Right lobe of liver (tissue), 4 donors: ENCODE data around the gene MKNK1.

Experiments used
- POLR2A ChIP-seq: fragments of 450-650 bp; IDR thresholded peaks from one replicate; pipeline ENCODE4 v1.6.1; 2017; ENCODE audit warnings: antibody characterized with exemption, mild to moderate bottlenecking
- TF ChIP-seq, protein P1 (sequence below), 4 donors: fragments of 200-600 bp in 3 of 4; fragments of 450-650 bp in 1 of 4; IDR thresholded peaks; one replicate each; pipeline versions ENCODE4 v1.5.1 to v1.8.0; 2016 to 2022; ENCODE audit warnings: antibody characterized with exemption in 4 of 4, mild to moderate bottlenecking in 2 of 4
- donor health status: DM: no; HTN: no; CAD: no.
- donor health status: DM: no; HTN: no; CAD: no.
- donor health status: DM: no; HTN: yes; CAD: no.

- TF ChIP-seq, protein P1, sequence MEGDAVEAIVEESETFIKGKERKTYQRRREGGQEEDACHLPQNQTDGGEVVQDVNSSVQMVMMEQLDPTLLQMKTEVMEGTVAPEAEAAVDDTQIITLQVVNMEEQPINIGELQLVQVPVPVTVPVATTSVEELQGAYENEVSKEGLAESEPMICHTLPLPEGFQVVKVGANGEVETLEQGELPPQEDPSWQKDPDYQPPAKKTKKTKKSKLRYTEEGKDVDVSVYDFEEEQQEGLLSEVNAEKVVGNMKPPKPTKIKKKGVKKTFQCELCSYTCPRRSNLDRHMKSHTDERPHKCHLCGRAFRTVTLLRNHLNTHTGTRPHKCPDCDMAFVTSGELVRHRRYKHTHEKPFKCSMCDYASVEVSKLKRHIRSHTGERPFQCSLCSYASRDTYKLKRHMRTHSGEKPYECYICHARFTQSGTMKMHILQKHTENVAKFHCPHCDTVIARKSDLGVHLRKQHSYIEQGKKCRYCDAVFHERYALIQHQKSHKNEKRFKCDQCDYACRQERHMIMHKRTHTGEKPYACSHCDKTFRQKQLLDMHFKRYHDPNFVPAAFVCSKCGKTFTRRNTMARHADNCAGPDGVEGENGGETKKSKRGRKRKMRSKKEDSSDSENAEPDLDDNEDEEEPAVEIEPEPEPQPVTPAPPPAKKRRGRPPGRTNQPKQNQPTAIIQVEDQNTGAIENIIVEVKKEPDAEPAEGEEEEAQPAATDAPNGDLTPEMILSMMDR (IDR thresholded peaks at IDR 0.05) = no peak
- no peak for TF ChIP-seq POLR2A
These were observed 57.9 kb downstream of the MKNK1 start for GRCh38 chr1:46546210-46546609.
